NB4 (cell line): ENCODE measurements around the gene UCHL3.

Source experiments
- DNase-seq: peaks from one replicate; pipeline ENCODE4 v3.0.0; 2010; ENCODE audit warnings: low read depth
- H3K4me3 ChIP-seq: one replicate; pipeline ENCODE4 v1.5.1; 2011; ENCODE audit warnings: mild to moderate bottlenecking, low read depth, low read length, moderate library complexity
- MYC ChIP-seq: IDR thresholded peaks from 2 replicates; pipeline ENCODE4 v1.6.1; 2011; ENCODE audit warnings: low read depth, low read length
- POLR2A ChIP-seq: IDR thresholded peaks from 2 replicates; pipeline ENCODE4 v1.6.1; 2011; ENCODE audit warnings: mild to moderate bottlenecking; ENCODE audit not compliant: insufficient read length; ENCODE audit errors: extremely low read depth
- TF ChIP-seq, protein P1 (sequence below): IDR thresholded peaks from one replicate; pipeline ENCODE4 v1.5.1; 2012; ENCODE audit warnings: low read depth, low read length
- TF ChIP-seq, protein P2 (sequence below): IDR thresholded peaks from 2 replicates; pipeline ENCODE4 v1.6.1; 2011; ENCODE audit warnings: low read depth, low read length

The UCHL3 gene

DNA sequence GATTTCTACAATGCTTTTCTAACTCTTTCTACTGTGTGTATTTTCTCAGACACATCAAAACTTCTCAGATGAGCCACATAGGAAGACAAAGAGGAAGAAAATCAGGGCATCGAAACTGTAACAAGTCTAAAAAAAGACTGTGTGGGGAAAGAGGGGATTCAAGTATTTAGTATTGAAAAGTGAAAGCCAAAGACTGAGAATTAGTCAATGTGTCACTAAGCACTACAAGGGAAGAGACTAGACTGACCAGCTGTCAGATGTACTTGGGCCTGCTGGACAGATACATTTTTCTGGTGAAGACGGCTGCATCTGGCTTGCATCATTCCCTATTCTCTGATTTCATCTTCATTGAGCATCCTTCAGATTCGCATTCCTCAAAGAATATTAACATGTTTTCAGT, 37.3 kb upstream of the UCHL3 start:
- no peak for DNase-seq
- TF ChIP-seq MYC = no peak
- TF ChIP-seq, protein P1, sequence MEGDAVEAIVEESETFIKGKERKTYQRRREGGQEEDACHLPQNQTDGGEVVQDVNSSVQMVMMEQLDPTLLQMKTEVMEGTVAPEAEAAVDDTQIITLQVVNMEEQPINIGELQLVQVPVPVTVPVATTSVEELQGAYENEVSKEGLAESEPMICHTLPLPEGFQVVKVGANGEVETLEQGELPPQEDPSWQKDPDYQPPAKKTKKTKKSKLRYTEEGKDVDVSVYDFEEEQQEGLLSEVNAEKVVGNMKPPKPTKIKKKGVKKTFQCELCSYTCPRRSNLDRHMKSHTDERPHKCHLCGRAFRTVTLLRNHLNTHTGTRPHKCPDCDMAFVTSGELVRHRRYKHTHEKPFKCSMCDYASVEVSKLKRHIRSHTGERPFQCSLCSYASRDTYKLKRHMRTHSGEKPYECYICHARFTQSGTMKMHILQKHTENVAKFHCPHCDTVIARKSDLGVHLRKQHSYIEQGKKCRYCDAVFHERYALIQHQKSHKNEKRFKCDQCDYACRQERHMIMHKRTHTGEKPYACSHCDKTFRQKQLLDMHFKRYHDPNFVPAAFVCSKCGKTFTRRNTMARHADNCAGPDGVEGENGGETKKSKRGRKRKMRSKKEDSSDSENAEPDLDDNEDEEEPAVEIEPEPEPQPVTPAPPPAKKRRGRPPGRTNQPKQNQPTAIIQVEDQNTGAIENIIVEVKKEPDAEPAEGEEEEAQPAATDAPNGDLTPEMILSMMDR = no peak
- no peak for TF ChIP-seq POLR2A
- H3K4me3 ChIP-seq = no peak overlapping the region

DNA sequence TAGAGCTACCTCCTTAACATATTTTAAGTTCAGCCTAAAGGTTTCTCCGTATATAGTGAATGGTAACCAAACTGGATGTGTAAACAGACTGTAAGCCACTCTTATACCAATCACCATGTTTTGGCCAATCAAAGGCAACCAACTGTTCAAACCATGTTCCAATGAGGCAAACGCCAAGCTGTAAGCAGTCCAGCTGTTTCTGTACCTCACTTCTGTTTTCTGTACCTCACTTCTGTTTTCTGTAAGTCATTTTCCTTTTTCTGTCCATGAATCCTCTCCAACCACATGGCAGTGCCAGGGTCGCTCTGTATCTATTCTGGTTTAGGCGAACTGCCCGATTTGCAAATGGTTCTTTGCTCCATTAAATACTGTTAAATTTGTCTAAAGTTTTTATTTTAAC, 36.3 kb upstream of the UCHL3 start:
- H3K4me3 ChIP-seq = no peak overlapping the region
- DNase-seq = no peak
- TF ChIP-seq, protein P2, sequence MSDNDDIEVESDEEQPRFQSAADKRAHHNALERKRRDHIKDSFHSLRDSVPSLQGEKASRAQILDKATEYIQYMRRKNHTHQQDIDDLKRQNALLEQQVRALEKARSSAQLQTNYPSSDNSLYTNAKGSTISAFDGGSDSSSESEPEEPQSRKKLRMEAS = no peak
- TF ChIP-seq POLR2A (no peak), MYC (no peak)
- TF ChIP-seq, protein P1 = no peak

DNA sequence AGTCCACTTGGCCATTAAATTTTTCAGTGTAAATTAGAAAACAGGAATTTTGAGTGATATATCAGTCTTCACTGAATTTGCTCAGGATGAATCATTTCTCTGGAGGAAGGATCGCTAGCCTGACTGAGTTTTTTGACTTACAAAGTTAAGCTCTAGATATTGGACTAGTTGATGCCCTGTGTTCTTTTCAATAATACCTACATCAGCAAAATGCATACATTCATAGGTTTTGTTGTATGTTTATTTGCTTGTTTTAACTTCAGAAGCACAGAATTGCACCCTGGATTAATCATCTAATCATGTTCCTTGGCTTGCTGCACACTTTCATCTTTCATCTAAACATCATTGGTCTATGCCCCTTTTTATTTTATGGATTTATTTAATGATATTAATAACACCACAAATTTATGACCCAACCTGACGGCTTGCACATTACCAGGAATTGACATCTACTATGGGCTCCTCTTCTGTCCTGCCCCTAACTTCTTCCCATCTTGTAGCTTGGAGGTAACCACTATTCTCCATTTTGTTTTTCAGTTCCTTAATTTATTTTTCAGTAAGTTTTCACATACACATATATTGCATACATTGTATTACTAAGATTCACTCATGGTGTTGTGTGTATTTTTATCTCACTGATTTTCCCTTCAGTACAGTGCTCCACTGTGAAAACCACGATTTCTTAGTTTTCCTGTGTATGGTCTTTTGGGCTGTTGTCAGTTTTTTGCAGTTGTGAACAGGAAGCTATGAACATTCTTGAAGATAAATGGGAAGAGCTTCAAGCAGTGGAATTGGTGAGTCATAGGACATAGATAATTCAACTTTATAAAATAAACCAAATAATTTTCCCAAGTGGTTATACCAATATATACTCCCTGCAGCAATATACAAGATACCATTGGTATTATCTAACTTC, 35.3 kb upstream of the UCHL3 start:
- peak; percentile 47 for DNase-seq
- TF ChIP-seq, protein P2 = no peak
- no peak for TF ChIP-seq POLR2A
- no peak overlapping the region for H3K4me3 ChIP-seq

DNA sequence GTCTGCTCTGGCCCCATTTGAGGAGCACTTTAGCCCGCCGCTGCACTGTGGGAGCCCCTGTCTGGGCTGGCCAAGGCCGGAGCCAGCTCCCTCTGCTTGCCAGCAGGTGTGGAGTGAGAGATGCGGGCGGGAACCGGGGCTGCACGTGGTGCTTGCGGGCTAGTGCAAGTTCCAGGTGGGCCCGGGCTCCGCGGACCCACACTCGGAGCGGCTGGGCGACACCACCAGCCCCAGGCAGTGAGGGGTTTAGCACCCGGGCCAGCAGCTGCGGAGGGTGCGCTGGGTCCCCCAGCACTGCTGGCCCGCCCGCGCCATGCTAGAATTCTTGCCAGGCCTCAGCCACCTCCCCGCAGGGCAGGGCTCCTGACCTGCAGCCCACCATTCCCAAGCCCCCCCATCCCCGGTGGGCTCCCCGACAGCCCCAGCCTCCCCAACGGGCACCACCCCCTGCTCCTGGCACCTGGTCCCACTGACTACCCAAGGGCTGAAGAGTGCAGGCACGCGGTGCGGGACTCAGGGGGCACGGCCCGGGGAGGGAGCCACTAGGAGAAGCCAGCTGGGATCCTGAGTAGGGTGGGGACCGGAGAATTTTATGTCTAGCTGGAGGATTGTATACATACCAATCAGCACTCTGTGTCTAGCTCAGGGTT, 31.0 kb upstream of the UCHL3 start:
- DNase-seq = no peak
- no peak overlapping the region for H3K4me3 ChIP-seq
- TF ChIP-seq, protein P2 = no peak
- TF ChIP-seq, protein P1 = no peak
- TF ChIP-seq MYC (no peak), POLR2A (no peak)

DNA sequence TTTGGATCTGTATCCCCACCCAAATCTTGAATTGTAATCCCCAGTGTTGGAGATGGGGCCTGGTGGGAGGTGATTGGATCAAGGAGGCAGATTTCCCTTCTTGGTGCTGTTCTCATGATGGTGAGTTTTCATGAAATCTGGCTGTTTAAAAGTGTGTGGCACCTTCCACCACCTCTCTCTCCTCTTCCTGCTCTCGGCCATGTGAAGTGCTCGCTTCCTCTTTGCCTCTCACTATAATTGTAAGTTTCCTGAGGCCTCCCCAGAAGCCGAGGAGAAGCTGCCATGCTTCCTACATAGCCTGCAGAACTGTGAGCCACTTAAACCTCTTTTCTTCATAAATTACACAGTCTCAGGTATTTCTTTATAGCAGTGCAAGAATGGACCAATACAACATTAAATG, 27.6 kb upstream of the UCHL3 start:
- no peak overlapping the region for H3K4me3 ChIP-seq
- TF ChIP-seq, protein P2 = no peak
- TF ChIP-seq MYC (no peak), POLR2A (no peak)
- TF ChIP-seq, protein P1 = no peak
- no peak for DNase-seq

DNA sequence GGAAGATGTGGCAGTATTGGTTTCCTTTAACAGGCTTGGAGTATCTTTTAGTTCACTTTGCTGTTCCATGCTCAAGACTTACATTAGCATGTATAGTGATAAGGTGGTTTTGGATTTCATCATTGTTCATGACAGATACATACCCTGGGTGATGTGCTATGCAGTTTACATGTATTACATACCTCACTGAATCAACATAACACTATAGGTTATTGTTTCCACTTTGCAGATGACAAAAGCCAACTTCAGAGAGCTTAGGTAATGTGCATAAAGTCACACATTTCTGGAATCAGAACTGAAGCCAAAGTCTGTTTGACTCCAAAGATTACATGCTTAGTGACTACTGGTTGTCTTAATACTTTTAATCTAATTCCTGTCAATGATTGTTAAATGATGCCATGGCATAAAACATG, 19.0 kb upstream of the UCHL3 start:
- no peak for TF ChIP-seq MYC
- TF ChIP-seq, protein P1 = no peak
- TF ChIP-seq, protein P2 = no peak
- no peak for TF ChIP-seq POLR2A
- H3K4me3 ChIP-seq = no peak overlapping the region
- no peak for DNase-seq
